Epithelial cell of esophagus (primary cell): Measurements from ENCODE around the gene STPG1.
A peak's percentile ranks its signal among the peaks of the same experiment; 100 is the strongest.

ENCODE experiments used
- DNase-seq: peaks from one replicate; pipeline ENCODE4 v3.0.0; 2010; ENCODE audit warnings: low read depth
- H3K4me3 ChIP-seq: 2 replicates; pipeline ENCODE4 v1.5.1; 2011; ENCODE audit warnings: mild to moderate bottlenecking, low read length, control low read depth
- TF ChIP-seq, protein P1 (sequence below): IDR thresholded peaks from 2 replicates; pipeline ENCODE4 v1.5.1; 2011; ENCODE audit warnings: low read depth, mild to moderate bottlenecking, low read length, control low read depth, inconsistent platforms; ENCODE audit not compliant: insufficient read depth; ENCODE audit errors: missing control alignments

The STPG1 gene

DNA sequence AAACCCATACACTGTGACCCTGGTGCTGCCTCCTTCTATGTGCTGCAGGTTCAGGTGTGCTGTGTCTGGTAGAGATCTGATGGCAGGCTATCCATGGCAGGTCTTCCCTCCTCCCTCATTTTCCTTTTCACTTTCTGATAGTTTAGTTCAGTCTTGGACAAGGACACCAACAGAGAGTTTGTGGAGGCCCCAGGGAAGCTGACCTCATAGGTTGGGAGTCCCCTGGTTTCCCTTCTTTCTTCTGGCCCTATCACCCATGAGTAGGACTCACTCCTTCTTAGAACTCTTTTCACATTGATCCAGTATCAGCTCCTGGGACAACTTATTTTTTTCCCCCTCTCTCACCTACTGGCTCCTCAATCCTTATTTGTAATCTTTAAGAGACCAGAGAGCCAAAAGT is 86.1 kb downstream of the STPG1 start:
- no peak overlapping the region for H3K4me3 ChIP-seq
- TF ChIP-seq, protein P1, sequence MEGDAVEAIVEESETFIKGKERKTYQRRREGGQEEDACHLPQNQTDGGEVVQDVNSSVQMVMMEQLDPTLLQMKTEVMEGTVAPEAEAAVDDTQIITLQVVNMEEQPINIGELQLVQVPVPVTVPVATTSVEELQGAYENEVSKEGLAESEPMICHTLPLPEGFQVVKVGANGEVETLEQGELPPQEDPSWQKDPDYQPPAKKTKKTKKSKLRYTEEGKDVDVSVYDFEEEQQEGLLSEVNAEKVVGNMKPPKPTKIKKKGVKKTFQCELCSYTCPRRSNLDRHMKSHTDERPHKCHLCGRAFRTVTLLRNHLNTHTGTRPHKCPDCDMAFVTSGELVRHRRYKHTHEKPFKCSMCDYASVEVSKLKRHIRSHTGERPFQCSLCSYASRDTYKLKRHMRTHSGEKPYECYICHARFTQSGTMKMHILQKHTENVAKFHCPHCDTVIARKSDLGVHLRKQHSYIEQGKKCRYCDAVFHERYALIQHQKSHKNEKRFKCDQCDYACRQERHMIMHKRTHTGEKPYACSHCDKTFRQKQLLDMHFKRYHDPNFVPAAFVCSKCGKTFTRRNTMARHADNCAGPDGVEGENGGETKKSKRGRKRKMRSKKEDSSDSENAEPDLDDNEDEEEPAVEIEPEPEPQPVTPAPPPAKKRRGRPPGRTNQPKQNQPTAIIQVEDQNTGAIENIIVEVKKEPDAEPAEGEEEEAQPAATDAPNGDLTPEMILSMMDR: no peak
- DNase-seq: no peak

DNA sequence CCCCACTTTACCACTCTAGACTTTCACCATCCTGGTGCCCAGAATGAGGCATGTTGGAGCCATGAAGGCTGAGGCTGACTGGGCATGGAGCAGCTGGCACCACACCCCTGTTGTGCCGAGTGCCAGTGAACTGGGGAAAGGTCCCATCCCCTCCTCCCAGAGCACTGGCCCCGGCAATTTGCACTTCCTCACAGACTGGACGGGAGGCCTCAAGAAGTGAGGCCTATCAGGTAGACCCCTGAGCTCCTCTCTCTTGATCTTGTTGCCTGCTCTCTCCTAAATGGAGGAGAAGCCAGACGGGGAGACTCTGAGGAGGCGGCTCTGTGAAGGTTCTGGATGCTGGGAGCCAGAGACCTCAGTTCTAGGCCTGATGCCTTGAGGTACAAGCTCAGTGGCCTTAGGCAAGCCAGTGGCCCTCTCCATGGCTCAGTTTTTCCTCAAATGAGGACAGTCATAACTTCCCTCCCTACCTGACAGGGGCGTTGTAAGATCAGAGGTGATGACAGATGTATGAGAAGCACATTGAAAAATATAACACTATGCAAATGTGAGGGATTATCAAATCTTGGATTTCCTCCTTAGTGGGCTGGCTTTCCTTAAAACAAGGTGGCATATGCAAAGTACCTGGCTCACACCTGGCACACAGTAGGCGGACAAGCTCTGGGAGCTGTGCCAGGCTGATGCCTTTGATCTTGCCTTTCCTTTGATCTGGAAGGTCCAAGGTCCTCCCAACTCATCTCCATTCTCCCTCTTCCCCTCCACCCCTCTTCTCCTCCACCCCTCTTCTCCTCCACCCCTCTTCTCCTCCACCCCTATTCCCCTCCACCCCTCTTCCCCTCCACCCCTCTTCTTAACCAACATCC is 87.8 kb downstream of the STPG1 start:
- DNase-seq: peak; percentile 60
- TF ChIP-seq, protein P1: no peak
- no peak overlapping the region for H3K4me3 ChIP-seq

DNA sequence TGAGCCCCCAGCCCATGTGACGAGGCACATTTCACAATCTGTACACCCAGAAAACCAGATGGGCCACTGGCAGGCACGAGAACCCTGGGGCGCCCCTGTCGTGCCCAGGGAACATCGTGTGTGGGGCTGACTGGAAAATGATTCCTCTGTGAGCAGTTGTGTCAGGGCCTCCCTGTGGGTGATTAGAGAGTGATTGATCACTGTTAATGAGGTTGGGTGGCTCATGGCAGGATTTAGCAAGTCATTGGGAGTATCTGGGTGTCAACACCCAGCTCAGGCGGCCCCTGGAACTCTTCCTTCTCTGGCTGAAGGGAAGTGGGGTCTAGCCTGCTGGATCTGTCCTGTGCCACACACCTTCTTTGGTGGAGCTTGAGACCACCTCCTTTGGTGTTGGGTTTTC is 88.7 kb downstream of the STPG1 start:
- no peak for DNase-seq
- TF ChIP-seq, protein P1: no peak
- H3K4me3 ChIP-seq: no peak overlapping the region

DNA sequence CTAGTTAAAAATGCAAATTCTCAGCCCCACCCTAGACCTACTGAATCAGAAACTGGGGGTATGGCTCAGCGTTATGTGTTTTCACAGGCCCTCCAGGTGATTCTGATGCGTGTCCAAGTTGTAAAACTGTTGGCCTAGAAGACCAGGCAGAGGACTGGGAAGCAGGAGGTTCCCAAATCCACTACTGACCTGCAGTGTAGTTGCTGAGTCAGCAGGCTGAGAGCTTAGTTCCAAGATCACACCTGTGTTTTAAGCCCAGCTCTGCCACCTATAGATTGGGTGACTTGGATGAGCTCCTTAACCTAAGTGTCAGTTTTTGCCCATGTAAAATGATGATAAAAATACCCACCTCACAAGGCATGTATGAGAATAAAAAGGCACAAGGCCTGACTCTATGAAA is 90.3 kb downstream of the STPG1 start:
- TF ChIP-seq, protein P1: no peak
- H3K4me3 ChIP-seq: peak overlapping the region; percentile 92
- peak; percentile 89 for DNase-seq

DNA sequence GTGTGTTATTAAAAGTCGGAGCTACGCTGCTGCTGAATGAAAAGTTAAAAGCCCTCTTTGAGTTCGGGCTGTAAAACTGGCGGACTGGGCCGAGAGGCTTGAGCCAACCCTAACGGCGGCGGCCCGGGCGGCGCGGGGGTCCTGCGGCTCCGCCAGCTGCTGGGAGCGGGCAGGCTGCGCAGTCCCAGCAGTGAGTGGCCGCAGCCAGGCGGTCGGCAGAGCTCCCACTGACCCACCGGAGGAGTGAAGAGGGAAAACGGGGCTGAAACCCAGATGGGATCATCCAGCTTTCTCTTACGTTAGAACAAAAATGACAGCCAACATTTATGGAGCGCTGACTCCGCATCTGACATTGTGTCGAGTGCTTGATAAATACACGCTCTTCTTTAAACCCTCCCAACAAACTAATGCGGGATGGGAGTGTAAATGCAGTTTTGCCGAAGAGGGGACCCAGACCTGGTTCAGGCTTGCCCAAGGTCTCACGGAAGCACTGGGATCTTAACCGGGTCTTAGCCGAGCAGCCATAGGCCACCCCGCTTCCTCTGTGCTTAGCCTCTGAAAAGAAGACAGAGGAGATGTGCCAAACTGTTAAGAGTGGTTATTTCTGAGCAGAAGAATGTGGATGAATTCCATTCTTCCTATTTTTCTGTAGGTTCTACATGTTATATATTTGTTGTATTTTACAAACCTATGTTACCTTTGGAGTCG is 91.0 kb downstream of the STPG1 start:
- TF ChIP-seq, protein P1: no peak
- peak overlapping the region; percentile 92 for H3K4me3 ChIP-seq
- DNase-seq: peak; percentile 43

DNA sequence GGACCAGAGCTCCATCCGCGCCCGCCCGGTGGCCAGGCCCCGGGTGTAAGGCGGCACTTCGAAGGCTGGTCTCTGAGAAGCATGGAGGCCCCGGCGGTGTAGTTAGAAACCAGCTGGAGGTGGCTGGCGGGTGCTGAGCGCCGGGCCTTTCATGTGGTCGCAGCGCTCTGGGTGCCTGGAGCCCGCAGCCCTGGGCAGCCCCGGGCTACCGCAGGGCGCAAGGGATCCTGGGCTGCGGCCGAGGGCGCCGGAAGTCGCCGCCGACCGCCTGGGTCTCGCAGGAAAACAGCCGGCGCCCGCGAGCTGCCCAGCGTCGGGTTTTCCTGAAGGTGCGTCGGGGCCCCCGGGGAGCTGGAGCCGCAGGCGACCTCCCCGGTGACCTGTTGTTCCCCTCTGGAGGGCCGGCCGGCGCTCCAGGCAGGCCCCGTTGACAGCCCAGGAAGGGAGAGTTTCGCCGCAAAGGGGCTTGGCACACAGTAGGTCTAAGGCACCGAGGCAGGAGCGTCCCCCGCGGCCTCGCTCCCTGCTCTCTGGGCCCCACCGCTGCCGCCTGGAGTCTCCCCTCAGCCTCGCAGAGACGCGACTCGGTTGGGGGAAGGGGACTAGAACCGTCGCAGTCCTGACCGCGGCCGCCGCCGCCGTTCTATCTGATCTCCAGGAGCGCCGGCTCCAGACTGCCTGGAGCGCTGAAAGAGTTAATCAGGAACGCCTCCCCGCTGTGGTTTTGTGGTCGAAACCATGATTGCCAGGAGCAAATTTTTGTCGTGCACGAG is 91.7 kb downstream of the STPG1 start:
- TF ChIP-seq, protein P1: no peak
- peak; percentile 97 for DNase-seq
- peak overlapping the region; percentile 92 for H3K4me3 ChIP-seq
